Smooth muscle cell (in vitro differentiated cells): ENCODE data around the gene CLCF1. TPM values are rescaled to one million over a fixed set of nuclear protein-coding genes. Genes with fewer than 3 reads are reported as not detected.

Experiments used
- DNase-seq: peaks from one replicate; lab custom pipeline; 2025; ENCODE audit not compliant: unreplicated experiment; lab: John Stamatoyannopoulos, UW
- H2AFZ ChIP-seq: fragments of 200-600 bp; sonication (generic); 2 replicates; pipeline ENCODE4 v1.6.0; 2016; ENCODE audit warnings: antibody characterized with exemption, low read depth, mild to moderate bottlenecking
- H3F3A ChIP-seq: fragments of 200-600 bp; sonication (generic); 2 replicates; pipeline ENCODE4 v1.6.0; 2017; ENCODE audit warnings: antibody characterized with exemption, low read depth
- H3K27ac ChIP-seq: fragments of 200-600 bp; sonication (generic); 2 replicates; pipeline ENCODE4 v1.5.1; 2016; ENCODE audit warnings: low read depth, mild to moderate bottlenecking
- H3K27me3 ChIP-seq: fragments of 200-600 bp; sonication (generic); 2 replicates; pipeline ENCODE4 v1.6.1; 2016; ENCODE audit warnings: low read depth, mild to moderate bottlenecking
- H3K36me3 ChIP-seq: fragments of 200-600 bp; sonication (generic); 2 replicates; pipeline ENCODE4 v1.5.1; 2016; ENCODE audit warnings: low read depth
- H3K4me1 ChIP-seq: fragments of 200-600 bp; sonication (generic); 2 replicates; pipeline ENCODE4 v1.5.1; 2016; ENCODE audit warnings: low read depth
- H3K4me2 ChIP-seq: fragments of 200-600 bp; sonication (generic); 2 replicates; pipeline ENCODE4 v1.6.0; 2016; ENCODE audit warnings: mild to moderate bottlenecking
- H3K4me3 ChIP-seq: fragments of 200-600 bp; sonication (generic); 2 replicates; pipeline ENCODE4 v1.5.1; 2016; ENCODE audit warnings: mild to moderate bottlenecking
- H3K79me2 ChIP-seq: fragments of 200-600 bp; sonication (generic); 2 replicates; pipeline ENCODE4 v1.6.0; 2016; ENCODE audit warnings: low read depth, mild to moderate bottlenecking
- H3K9ac ChIP-seq: fragments of 200-600 bp; sonication (generic); 2 replicates; pipeline ENCODE4 v1.6.0; 2016; ENCODE audit warnings: low read depth
- H3K9me3 ChIP-seq: fragments of 200-600 bp; sonication (generic); replicated peaks from 2 replicates; pipeline ENCODE4 v1.5.1; 2016; ENCODE audit warnings: low read depth
- H4K20me1 ChIP-seq: fragments of 200-600 bp; sonication (generic); 2 replicates; pipeline ENCODE4 v1.6.0; 2016; ENCODE audit warnings: low read depth
- CTCF ChIP-seq: fragments of 200-600 bp; sonication (generic); IDR thresholded peaks from 2 replicates; pipeline ENCODE4 v1.5.1; 2017; ENCODE audit warnings: borderline replicate concordance, mild to moderate bottlenecking, antibody characterized with exemption; ENCODE audit not compliant: insufficient read depth, poor library complexity, severe bottlenecking
- WGBS: methylation state at CpG from one replicate; pipeline ENCODE4 v1.1.7; 2016; ENCODE audit warnings: low lambda C conversion rate; 5-methylcytosine and 5-hydroxymethylcytosine counted together
- polyA plus RNA-seq: library from polyadenylated mRNA; unstranded; fragments of >200 nt; fragmentation: Nextera tagmentation; extraction: Ambion mirVana; gene quantifications from 2 replicates; pipeline ENCODE4 v1.2.1, GENCODE V29; 2016
- total RNA-seq: library from RNA; depleted of rRNA; stranded (reverse); fragments of >200 nt; gene quantifications from 2 replicates; pipeline ENCODE4 v1.2.3, GENCODE V29; 2014

CLCF1 gene
- total and polyA plus RNA-seq, 2 experiments from 2014 or later = 6.2 to 12.2 TPM

- 94% methylated on average over 26 of the region's 26 CpGs for WGBS
- Histone ChIP-seq H3K4me3 (no peak overlapping the region), H3K36me3 (no peaks in the 10 kb centered on the region), H3K4me1 (peaks cover 5% of the 10 kb centered on the region), H3K9me3 (no peaks in the 10 kb centered on the region), H2AFZ (no peak overlapping the region), H4K20me1 (no peaks in the 10 kb centered on the region), H3F3A (no peaks in the 10 kb centered on the region), H3K27ac (no peak overlapping the region), H3K4me2 (no peak overlapping the region), H3K27me3 (peaks cover 7% of the 10 kb centered on the region), H3K9ac (no peak overlapping the region), H3K79me2 (no peaks in the 10 kb centered on the region)
- no peak for TF ChIP-seq CTCF
- no peak for DNase-seq
Observed at GRCh38 chr11:67418476-67419281, 45.3 kb upstream of the CLCF1 start.

- DNase-seq = no peak
- Histone ChIP-seq H3K4me1 (peaks cover 5% of the 10 kb centered on the region), H3K27ac (no peak overlapping the region), H3K9me3 (no peaks in the 10 kb centered on the region), H4K20me1 (no peaks in the 10 kb centered on the region), H3K27me3 (peaks cover 11% of the 10 kb centered on the region), H3K4me2 (no peak overlapping the region), H3K9ac (no peak overlapping the region), H3K4me3 (no peak overlapping the region), H3K36me3 (no peaks in the 10 kb centered on the region), H3K79me2 (no peaks in the 10 kb centered on the region), H3F3A (no peaks in the 10 kb centered on the region), H2AFZ (no peak overlapping the region)
- TF ChIP-seq CTCF = no peak
- 93% methylated on average over 12 of the region's 12 CpGs for WGBS
Observed at GRCh38 chr11:67417425-67417824, 44.0 kb upstream of the CLCF1 start.

GRCh38 chr11:67416416-67417335, 43.3 kb upstream of the CLCF1 start:
- DNase-seq = no peak
- Histone ChIP-seq H3K4me2 (no peak overlapping the region), H4K20me1 (no peaks in the 10 kb centered on the region), H3K79me2 (no peaks in the 10 kb centered on the region), H2AFZ (no peak overlapping the region), H3K27ac (no peak overlapping the region), H3K9ac (no peak overlapping the region), H3K4me3 (no peak overlapping the region), H3K27me3 (peaks cover 13% of the 10 kb centered on the region), H3F3A (no peaks in the 10 kb centered on the region), H3K36me3 (no peaks in the 10 kb centered on the region), H3K4me1 (peaks cover 5% of the 10 kb centered on the region), H3K9me3 (no peaks in the 10 kb centered on the region)
- TF ChIP-seq CTCF = no peak
- WGBS = 78% methylated on average over 21 of the region's 21 CpGs
